Endothelial cell of umbilical vein (primary cell): ENCODE data around the gene SHCBP1.
"Not testable (repeated sequence)": the region's sequence is repeated elsewhere in the genome, so short reads cannot be mapped to it uniquely, and the experiment has no call there.

ENCODE experiments used
- EZH2 ChIP-seq: IDR thresholded peaks from 2 replicates; pipeline ENCODE4 v1.6.1; 2012; ENCODE audit warnings: borderline replicate concordance, low read depth, mild to moderate bottlenecking, moderate library complexity, low read length, inconsistent platforms; ENCODE audit not compliant: severe bottlenecking
- FOS ChIP-seq: IDR thresholded peaks from 2 replicates; pipeline ENCODE4 v1.6.1; 2011; ENCODE audit warnings: mild to moderate bottlenecking, low read length, moderate library complexity, borderline replicate concordance; ENCODE audit not compliant: insufficient read depth
- JUN ChIP-seq: IDR thresholded peaks from 2 replicates; pipeline ENCODE4 v1.6.1; 2011; ENCODE audit warnings: borderline replicate concordance, low read depth; ENCODE audit not compliant: insufficient read length, insufficient read depth
- MYC ChIP-seq: IDR thresholded peaks from one replicate; pipeline ENCODE4 v1.6.1; 2011; ENCODE audit warnings: mild to moderate bottlenecking, low read depth, low read length
- POLR2A ChIP-seq: IDR thresholded peaks from 2 replicates; pipeline ENCODE4 v1.6.1; 2012; ENCODE audit warnings: low read depth, mild to moderate bottlenecking, control low read depth, low read length
- POLR2AphosphoS5 ChIP-seq: IDR thresholded peaks from 2 replicates; pipeline ENCODE4 v1.6.1; 2012; ENCODE audit warnings: low read depth, mild to moderate bottlenecking, control low read depth, low read length, moderate library complexity; ENCODE audit not compliant: insufficient read depth
- TF ChIP-seq, protein P1 (sequence below), 2 donors: IDR thresholded peaks; 1 replicate in 1 of 2; 2 replicates in 1 of 2; pipeline ENCODE4 v1.5.1; 2011; ENCODE audit warnings: low read length in 2 of 2, mild to moderate bottlenecking in 2 of 2, moderate library complexity in 2 of 2, control low read depth in 1 of 2, inconsistent platforms in 1 of 2, low read depth in 1 of 2; ENCODE audit not compliant: insufficient read depth in 1 of 2; ENCODE audit errors: extremely low read depth in 1 of 2
- TF ChIP-seq, protein P2 (sequence below): IDR thresholded peaks from 2 replicates; pipeline ENCODE4 v1.6.1; 2011; ENCODE audit not compliant: insufficient read depth, insufficient read length

DNA sequence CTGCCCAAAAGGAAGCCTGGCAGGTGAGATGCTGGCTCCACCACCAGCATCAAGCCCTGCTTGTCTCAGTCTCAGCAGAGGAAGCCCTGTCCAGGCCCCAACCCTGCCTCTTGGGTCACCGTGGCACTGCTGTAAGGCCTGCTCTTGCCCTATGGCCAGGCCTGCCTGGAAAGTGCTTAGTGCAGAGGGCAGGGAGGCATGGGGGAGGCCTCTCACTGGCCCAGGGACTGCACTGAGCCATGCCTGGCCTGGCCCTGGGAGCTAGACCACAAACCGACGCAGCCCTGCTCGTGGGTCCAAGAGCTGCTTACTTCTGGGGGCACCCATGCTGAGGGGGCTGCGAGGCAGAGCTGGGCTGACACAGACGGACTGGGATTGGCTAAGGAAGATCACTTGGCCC, 3.7 kb upstream of the SHCBP1 start:
- TF ChIP-seq, protein P1, sequence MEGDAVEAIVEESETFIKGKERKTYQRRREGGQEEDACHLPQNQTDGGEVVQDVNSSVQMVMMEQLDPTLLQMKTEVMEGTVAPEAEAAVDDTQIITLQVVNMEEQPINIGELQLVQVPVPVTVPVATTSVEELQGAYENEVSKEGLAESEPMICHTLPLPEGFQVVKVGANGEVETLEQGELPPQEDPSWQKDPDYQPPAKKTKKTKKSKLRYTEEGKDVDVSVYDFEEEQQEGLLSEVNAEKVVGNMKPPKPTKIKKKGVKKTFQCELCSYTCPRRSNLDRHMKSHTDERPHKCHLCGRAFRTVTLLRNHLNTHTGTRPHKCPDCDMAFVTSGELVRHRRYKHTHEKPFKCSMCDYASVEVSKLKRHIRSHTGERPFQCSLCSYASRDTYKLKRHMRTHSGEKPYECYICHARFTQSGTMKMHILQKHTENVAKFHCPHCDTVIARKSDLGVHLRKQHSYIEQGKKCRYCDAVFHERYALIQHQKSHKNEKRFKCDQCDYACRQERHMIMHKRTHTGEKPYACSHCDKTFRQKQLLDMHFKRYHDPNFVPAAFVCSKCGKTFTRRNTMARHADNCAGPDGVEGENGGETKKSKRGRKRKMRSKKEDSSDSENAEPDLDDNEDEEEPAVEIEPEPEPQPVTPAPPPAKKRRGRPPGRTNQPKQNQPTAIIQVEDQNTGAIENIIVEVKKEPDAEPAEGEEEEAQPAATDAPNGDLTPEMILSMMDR (IDR thresholded peaks at IDR 0.05; ENCODE audit: extremely low read depth in 1 of 2, insufficient read depth in 1 of 2, low read depth in 1 of 2, low read length in 2 of 2), result not testable (repeated sequence)
- TF ChIP-seq EZH2, POLR2A, POLR2AphosphoS5, FOS, MYC, JUN: not testable (repeated sequence)
- TF ChIP-seq, protein P2, sequence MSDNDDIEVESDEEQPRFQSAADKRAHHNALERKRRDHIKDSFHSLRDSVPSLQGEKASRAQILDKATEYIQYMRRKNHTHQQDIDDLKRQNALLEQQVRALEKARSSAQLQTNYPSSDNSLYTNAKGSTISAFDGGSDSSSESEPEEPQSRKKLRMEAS, result not testable (repeated sequence)
